Astrocyte (in vitro differentiated cells and primary cell): ENCODE measurements around the gene ATP5IF1.

ENCODE experiments used
- CTCF ChIP-seq: IDR thresholded peaks from 2 replicates; pipeline ENCODE4 v1.5.1; 2011; ENCODE audit warnings: low read depth, mild to moderate bottlenecking, inconsistent platforms, low read length, moderate library complexity; ENCODE audit not compliant: insufficient read depth
- EZH2 ChIP-seq: IDR thresholded peaks from 2 replicates; pipeline ENCODE4 v1.6.1; 2012; ENCODE audit warnings: mild to moderate bottlenecking, low read length, inconsistent platforms; ENCODE audit not compliant: insufficient read depth

GRCh38 chr1:28205243-28205642, 30.7 kb upstream of the ATP5IF1 start:
- TF ChIP-seq CTCF (no peak), EZH2 (no peak)
